IMR-90 (cell line): ENCODE results near the gene ARHGAP10. TPM values are rescaled to one million over a fixed set of nuclear protein-coding genes. Genes with fewer than 3 reads are reported as not detected.

Source experiments
- BHLHE40 ChIP-seq: fragments of 150-350 bp; IDR thresholded peaks from 2 replicates; pipeline ENCODE4 v1.6.1; 2016; ENCODE audit warnings: mild to moderate bottlenecking, low read depth, low read length
- CHD1 ChIP-seq: IDR thresholded peaks from 2 replicates; pipeline ENCODE4 v1.6.1; 2012; ENCODE audit warnings: low read depth, low read length, improper control_type of control experiment
- MAFK ChIP-seq: IDR thresholded peaks from 2 replicates; pipeline ENCODE4 v1.6.1; 2012; ENCODE audit warnings: low read depth, low read length, improper control_type of control experiment
- MAZ ChIP-seq: IDR thresholded peaks from 2 replicates; pipeline ENCODE4 v1.6.1; 2012; ENCODE audit warnings: low read depth, mild to moderate bottlenecking, low read length, improper control_type of control experiment, moderate library complexity, borderline replicate concordance
- MXI1 ChIP-seq: IDR thresholded peaks from 2 replicates; pipeline ENCODE4 v1.6.1; 2012; ENCODE audit warnings: low read depth, mild to moderate bottlenecking, low read length, moderate library complexity, borderline replicate concordance
- NFE2L2 ChIP-seq: fragments of 150-350 bp; IDR thresholded peaks from 2 replicates; pipeline ENCODE4 v1.6.1; 2016; ENCODE audit warnings: low read depth, mild to moderate bottlenecking, low read length
- POLR2A ChIP-seq: IDR thresholded peaks from 2 replicates; pipeline ENCODE4 v1.6.1; 2012; ENCODE audit warnings: mild to moderate bottlenecking, low read depth, low read length
- RCOR1 ChIP-seq: IDR thresholded peaks from 2 replicates; pipeline ENCODE4 v1.6.1; 2012; ENCODE audit warnings: mild to moderate bottlenecking, low read length, improper control_type of control experiment; ENCODE audit not compliant: insufficient replicate concordance
- RFX5 ChIP-seq: IDR thresholded peaks from 2 replicates; pipeline ENCODE4 v1.8.0; 2012; ENCODE audit warnings: low read depth, mild to moderate bottlenecking, low read length, moderate library complexity
- polyA plus RNA-seq, 3 experiments: library from polyadenylated mRNA; depleted of rRNA; stranded (reverse); fragments of >200 nt; gene quantifications; 2 replicates each; pipeline ENCODE4 v1.2.3, GENCODE V29; 2012; ENCODE audit warnings: low replicate concordance in 1 of 3
- total RNA-seq: library from RNA; depleted of rRNA; stranded (reverse); fragments of >200 nt; gene quantifications from 2 replicates; pipeline ENCODE4 v1.2.3, GENCODE V29; 2012

Gene ARHGAP10
- total and polyA plus RNA-seq, 2 of the 4 experiments (the other 2 are of a cell fraction) = 27.1 to 29.4 TPM

- TF ChIP-seq MAZ = no peak
- no peak for TF ChIP-seq POLR2A
- TF ChIP-seq RCOR1 = no peak
- TF ChIP-seq RFX5 = no peak
- TF ChIP-seq BHLHE40 = no peak
- TF ChIP-seq NFE2L2 = no peak
- TF ChIP-seq MAFK = no peak
- no peak for TF ChIP-seq CHD1
- TF ChIP-seq MXI1 = no peak
These were observed 116.1 kb downstream of the ARHGAP10 start (continued) for GRCh38 chr4:147847751-147848590.
